AG09309 (cell line): Measurements from ENCODE around the gene NSD1.

ENCODE experiments used
- DNase-seq: peaks from one replicate; pipeline ENCODE4 v3.0.0-alpha.2; 2010; ENCODE audit warnings: low read depth
- H3K4me3 ChIP-seq: 2 replicates; pipeline ENCODE4 v1.5.1; 2011; ENCODE audit warnings: mild to moderate bottlenecking, low read depth, low read length, moderate library complexity; ENCODE audit not compliant: control insufficient read depth
- TF ChIP-seq, protein P1 (sequence below): IDR thresholded peaks from 2 replicates; pipeline ENCODE4 v1.5.1; 2011; ENCODE audit warnings: mild to moderate bottlenecking, low read depth, low read length, inconsistent platforms; ENCODE audit not compliant: insufficient read depth, control insufficient read depth; ENCODE audit errors: missing control alignments

Gene NSD1

DNA sequence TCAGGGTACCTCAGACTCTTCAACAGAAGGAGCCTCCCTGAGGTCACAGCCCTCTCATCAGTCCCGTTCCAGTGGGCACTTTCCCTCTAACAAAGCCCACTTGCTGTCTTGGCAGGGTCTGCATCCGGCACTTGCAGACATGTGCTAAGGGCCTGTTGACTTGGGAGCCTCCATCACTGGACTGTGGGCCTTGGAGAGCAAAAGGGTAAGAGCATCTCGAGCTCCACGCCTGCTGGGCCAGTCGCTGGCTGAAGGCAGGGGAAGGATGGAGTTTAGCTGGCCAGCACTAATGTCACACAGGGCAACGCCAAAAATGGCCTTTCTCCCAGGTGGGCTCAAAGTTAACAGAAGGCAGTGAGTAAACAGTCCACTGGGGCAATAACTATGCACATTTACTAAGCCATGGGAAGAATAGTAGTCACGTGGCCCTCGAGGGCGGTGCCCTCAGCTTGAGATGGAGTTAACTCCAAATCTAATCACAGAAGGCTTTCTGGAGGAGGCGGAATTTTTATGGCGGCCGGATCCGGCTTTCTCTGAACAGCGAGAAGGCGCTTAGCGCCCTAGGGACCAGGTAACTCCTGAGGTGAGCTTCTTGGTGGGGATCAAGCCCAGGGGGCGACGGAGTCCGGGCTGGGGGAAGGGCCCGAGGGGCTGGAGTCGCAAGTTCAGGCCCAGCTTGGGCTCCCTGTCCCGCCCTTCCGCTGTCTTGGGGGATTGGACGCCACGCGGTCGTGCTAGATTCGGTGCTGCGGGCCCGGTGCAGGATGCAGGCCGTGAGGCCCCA is 2.0 kb upstream of the NSD1 start:
- TF ChIP-seq, protein P1, sequence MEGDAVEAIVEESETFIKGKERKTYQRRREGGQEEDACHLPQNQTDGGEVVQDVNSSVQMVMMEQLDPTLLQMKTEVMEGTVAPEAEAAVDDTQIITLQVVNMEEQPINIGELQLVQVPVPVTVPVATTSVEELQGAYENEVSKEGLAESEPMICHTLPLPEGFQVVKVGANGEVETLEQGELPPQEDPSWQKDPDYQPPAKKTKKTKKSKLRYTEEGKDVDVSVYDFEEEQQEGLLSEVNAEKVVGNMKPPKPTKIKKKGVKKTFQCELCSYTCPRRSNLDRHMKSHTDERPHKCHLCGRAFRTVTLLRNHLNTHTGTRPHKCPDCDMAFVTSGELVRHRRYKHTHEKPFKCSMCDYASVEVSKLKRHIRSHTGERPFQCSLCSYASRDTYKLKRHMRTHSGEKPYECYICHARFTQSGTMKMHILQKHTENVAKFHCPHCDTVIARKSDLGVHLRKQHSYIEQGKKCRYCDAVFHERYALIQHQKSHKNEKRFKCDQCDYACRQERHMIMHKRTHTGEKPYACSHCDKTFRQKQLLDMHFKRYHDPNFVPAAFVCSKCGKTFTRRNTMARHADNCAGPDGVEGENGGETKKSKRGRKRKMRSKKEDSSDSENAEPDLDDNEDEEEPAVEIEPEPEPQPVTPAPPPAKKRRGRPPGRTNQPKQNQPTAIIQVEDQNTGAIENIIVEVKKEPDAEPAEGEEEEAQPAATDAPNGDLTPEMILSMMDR, result no peak

DNA sequence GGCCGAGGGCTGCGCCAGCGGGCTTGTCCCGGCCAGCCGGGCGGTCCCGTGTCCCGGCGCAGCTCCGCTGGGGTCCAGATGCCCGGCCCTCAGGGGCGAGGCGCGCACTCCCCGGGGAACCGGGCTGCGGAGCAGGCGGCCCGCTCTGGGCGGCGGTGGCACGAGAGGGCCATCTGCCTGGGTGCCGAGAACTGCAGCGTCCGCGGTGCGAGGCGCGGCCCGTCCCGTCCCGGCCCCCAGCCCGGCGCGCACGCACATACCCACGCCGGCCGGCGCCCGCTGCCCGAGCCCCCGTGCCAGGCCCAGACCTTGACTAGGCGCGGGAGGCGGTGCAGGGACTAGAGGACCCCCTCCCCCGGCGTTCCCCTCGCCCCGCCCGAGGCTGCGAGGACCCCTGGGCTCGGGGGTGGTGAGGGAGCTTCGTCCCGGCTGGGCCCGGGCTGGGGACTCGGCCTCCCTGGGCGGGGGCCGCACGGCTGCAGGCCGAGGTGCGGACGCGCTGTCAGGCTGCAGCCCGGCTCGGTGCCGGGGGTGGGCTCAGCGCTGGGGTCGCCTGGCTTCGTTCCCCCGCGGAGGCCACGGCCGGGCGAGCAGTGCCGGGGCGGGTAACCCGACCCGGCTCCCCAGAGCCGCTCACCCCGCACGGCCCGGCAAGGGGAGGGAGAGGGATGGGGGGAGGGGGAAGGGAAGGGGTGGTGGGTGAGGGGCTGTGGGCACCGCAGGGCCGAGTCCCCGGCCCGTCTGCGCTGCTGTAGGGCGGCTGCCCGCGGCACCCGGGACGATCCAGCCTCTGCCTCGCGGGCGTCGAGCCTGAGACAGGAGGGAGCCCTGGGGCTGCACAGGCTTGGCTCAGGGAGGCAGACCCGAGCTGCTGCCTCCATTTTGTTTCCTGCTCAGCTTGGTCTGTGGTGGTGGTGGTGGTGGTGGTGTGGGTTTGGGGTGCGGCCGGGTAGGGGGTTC is 1.2 kb upstream of the NSD1 start:
- peak overlapping the region; percentile 10; the same call in 1 of the 2 replicates for H3K4me3 ChIP-seq
- TF ChIP-seq, protein P1, result no peak
- DNase-seq, result no peak

More for the DNA sequence above, 2.0 kb upstream of the NSD1 start:
- H3K4me3 ChIP-seq, result no peak overlapping the region
- no peak for DNase-seq

DNA sequence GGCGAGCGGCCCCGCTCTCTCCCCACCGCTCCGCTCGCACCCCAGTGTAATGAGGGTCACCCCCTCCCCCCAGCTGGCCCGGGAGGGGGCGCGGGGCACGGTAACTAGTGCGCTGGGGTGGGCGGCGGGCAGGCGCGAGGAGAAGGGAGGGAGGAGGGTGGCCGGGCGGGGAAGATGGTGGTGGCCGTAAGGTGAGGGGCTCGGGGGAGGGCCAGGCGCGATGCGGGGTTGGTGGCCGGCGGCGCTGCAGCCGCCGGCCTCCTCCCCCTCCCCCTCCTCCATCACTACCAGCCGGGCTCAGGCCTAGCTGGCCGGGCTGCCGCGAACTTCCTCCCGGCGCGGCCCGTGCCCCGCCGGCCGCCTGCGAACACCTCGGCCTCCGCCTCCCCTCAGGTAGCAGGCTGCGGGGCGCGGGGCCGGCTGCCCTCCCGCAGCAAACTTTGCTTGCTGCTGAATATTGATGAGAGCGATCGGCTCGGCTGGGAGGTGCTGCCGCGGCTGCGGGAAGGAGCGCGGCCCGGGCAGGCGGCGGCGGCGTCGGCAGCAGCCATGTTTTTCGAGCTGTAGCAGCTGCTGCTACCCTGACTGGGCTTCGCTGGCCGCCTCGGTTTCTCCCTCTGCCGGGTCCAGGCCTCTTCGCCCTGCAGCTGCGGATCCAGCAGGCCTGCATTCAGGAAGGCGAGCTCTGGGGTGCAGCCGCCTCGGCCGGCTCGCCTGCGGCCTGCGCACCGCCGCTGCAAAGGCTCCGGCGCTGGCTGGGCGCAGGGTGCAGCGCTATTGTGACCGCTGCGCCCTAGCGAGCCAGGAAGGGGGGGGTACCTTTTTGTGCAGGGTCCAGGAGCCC is 502 bp downstream of the NSD1 start:
- TF ChIP-seq, protein P1, result no peak
- H3K4me3 ChIP-seq, result peak overlapping the region; percentile 53
- no peak for DNase-seq

DNA sequence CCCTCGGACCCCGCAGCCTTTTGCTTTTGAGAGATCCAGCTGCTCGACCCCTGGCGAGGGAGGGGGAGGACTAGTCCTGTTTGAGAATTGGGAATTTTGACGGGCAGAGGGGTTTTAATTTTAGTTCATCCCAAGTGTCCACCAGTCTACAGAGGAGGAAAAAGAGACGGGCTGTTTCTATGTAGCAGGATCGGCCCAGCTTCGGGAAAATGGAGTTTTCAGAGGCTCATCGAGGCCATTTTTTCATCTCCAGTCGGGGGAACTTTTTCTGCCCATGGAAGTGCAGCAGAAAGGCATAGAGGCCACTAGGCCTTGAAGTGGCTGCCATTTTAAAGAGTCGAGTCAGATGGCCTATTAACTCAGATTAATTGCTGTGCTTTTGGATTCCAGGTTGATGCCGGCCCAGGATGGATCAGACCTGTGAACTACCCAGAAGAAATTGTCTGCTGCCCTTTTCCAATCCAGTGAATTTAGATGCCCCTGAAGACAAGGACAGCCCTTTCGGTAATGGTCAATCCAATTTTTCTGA is 1.2 kb downstream of the NSD1 start:
- peak overlapping the region; percentile 53 for H3K4me3 ChIP-seq
- no peak for DNase-seq
- TF ChIP-seq, protein P1, result no peak

DNA sequence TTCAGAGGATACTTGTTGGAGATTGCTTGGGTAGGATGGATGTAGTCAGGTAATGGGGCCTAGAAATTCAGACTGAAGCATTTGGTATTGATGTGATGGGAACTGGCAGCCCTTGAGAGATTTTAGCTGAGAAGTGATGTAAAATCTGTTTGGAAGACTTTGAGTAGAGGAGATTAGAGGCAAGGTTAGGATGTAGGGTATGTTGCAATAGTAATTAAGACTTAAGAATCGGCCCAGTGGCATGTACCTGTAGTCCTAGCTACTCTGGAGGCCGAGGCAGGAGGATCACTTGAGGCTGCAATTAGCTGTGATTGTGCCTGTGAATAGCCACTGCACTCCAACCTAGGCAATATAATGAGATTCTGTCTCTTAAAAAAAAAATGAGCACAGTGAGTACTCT is 6.7 kb downstream of the NSD1 start:
- TF ChIP-seq, protein P1, result no peak
- no peak overlapping the region for H3K4me3 ChIP-seq
- no peak for DNase-seq

DNA sequence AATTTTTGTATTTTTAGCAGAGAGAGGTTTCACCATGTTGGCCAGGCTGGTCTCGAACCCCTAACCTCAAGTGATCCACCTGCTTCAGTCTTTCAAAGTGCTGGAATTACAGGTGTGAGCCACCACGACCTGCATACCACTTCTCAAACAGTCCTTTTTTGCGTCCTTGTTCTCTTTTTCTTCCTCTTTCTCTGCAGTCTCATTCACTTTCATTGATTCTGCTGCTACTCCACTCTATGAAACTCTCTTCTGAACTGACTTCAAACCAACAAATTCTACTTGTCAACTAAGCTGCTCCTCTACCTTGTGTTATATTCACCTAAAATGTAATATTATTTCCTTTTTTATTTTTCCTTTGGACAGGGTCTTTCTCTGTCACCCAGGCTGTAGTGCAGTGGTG is 7.9 kb downstream of the NSD1 start:
- H3K4me3 ChIP-seq, result no peak overlapping the region
- TF ChIP-seq, protein P1, result no peak
- no peak for DNase-seq
